Osteocyte (in vitro differentiated cells): ENCODE data around the gene TMEM164. TPM values are rescaled to one million over a fixed set of nuclear protein-coding genes. Genes with fewer than 3 reads are reported as not detected.
A peak's percentile ranks its signal among the peaks of the same experiment; 100 is the strongest.

Source experiments
- DNase-seq: peaks from one replicate; pipeline ENCODE4 v3.0.0; 2021; ENCODE audit warnings: mixed read lengths; ENCODE audit not compliant: unreplicated experiment; ENCODE audit errors: extremely low spot score
- H3K27ac Mint-ChIP-seq: one replicate; pipeline ENCODE4 v1.8.0; 2021; ENCODE audit warnings: mild to moderate bottlenecking, mixed read lengths; ENCODE audit not compliant: unreplicated experiment
- H3K27me3 Mint-ChIP-seq: one replicate; pipeline ENCODE4 v1.8.0; 2021; ENCODE audit warnings: mixed read lengths; ENCODE audit not compliant: unreplicated experiment
- H3K36me3 Mint-ChIP-seq: one replicate; pipeline ENCODE4 v1.8.0; 2021; ENCODE audit warnings: mixed read lengths; ENCODE audit not compliant: unreplicated experiment
- H3K4me1 Mint-ChIP-seq: one replicate; pipeline ENCODE4 v1.8.0; 2021; ENCODE audit warnings: mixed read lengths; ENCODE audit not compliant: unreplicated experiment
- H3K4me3 Mint-ChIP-seq: one replicate; pipeline ENCODE4 v1.8.0; 2021; ENCODE audit warnings: mild to moderate bottlenecking, moderate library complexity, mixed read lengths; ENCODE audit not compliant: unreplicated experiment
- H3K9me3 Mint-ChIP-seq: one replicate; pipeline ENCODE4 v1.8.0; 2021; ENCODE audit warnings: mixed read lengths; ENCODE audit not compliant: unreplicated experiment
- total RNA-seq: library from RNA; stranded (reverse); gene quantifications from 2 replicates; pipeline ENCODE4 v1.2.1, GENCODE V29; 2021
- TF ChIP-seq, protein P1 (sequence below): fragments of 200-600 bp; sonication (generic); IDR thresholded peaks from 2 replicates; pipeline ENCODE4 v1.5.0; 2021; ENCODE audit warnings: antibody characterized with exemption, mild to moderate bottlenecking, moderate library complexity

Gene TMEM164
- total RNA-seq, 1 donor from 2014 or later, result 12.9 TPM

DNA sequence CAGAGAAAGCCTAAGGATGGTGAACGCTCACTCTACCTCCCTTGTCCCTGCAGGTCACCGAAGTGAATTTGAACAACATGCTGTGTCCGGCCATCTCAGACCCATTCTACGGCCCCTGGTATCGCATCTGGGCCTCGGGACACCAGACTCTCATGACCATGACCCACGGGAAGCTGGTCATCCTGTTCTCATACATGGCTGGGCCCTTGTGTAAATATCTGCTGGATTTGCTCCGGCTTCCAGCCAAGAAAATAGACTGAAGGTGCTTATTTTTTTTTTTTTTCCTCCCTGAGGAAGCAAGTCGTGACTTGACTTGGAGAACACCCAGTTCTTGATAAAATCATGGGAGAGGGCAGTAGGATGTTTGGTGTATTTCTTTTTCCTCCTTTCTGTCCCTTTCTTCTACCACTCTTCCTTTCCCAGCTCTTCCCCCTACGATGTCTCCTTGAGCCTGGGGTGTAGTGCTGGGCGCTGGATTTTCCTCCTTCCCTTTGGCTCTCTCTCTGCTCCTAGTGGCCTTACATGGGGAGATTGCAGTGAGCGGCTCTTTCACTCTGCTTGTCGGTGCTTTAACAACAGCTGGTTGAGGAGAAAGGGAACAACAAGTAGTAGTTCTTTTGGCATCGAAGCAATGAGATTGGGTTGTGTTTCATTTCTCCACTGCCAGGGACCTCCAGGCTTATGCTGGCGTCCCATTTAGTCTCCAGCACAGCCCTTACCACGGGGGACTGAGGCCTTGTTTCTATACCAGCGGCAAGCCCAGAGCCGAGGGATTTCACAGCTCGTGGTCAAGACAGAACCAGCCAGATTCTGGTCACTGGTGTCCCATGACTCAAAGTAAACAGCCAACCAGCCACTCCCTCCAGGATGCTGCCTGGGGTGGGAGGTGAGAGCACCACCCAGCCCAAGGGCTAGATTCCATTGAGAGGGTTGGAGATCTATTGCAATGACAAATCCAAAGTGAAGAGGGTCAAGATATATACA, 170.6 kb downstream of the TMEM164 start:
- TF ChIP-seq, protein P1, sequence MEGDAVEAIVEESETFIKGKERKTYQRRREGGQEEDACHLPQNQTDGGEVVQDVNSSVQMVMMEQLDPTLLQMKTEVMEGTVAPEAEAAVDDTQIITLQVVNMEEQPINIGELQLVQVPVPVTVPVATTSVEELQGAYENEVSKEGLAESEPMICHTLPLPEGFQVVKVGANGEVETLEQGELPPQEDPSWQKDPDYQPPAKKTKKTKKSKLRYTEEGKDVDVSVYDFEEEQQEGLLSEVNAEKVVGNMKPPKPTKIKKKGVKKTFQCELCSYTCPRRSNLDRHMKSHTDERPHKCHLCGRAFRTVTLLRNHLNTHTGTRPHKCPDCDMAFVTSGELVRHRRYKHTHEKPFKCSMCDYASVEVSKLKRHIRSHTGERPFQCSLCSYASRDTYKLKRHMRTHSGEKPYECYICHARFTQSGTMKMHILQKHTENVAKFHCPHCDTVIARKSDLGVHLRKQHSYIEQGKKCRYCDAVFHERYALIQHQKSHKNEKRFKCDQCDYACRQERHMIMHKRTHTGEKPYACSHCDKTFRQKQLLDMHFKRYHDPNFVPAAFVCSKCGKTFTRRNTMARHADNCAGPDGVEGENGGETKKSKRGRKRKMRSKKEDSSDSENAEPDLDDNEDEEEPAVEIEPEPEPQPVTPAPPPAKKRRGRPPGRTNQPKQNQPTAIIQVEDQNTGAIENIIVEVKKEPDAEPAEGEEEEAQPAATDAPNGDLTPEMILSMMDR, result no peak
- peaks cover 21% of the 10 kb centered on the region for H3K4me1 Mint-ChIP-seq
- no peaks in the 10 kb centered on the region for H3K27me3 Mint-ChIP-seq
- no peaks in the 10 kb centered on the region for H3K9me3 Mint-ChIP-seq
- H3K27ac Mint-ChIP-seq, result peak overlapping the region; percentile 74
- H3K4me3 Mint-ChIP-seq, result no peak overlapping the region
- peak; percentile 66 for DNase-seq
- peaks cover 5% of the 10 kb centered on the region for H3K36me3 Mint-ChIP-seq

DNA sequence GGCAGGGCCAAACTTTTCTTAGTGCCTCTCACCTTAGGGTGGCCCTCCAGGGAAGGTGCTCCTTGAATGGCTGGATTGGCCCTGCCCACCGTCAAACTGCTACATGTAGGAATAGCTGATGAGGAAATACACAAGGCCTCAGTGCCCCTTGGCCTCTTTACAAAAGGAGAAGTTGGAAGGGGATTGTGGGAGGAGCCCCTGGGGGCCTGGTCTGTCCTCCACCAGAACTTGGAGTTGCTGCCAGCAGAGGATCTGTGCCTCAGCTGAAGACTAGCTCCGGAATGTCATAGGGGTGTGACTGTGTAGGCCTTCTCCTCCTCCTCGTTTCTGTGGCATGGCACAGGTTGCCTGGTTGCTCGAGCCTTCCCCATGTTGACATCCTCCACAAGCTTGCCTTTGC, 172.2 kb downstream of the TMEM164 start:
- no peaks in the 10 kb centered on the region for H3K27me3 Mint-ChIP-seq
- H3K9me3 Mint-ChIP-seq, result no peaks in the 10 kb centered on the region
- DNase-seq, result peak; percentile 42
- H3K4me3 Mint-ChIP-seq, result no peak overlapping the region
- TF ChIP-seq, protein P1, result no peak
- H3K36me3 Mint-ChIP-seq, result peaks cover 5% of the 10 kb centered on the region
- no peak overlapping the region for H3K27ac Mint-ChIP-seq
- H3K4me1 Mint-ChIP-seq, result peaks cover 19% of the 10 kb centered on the region

DNA sequence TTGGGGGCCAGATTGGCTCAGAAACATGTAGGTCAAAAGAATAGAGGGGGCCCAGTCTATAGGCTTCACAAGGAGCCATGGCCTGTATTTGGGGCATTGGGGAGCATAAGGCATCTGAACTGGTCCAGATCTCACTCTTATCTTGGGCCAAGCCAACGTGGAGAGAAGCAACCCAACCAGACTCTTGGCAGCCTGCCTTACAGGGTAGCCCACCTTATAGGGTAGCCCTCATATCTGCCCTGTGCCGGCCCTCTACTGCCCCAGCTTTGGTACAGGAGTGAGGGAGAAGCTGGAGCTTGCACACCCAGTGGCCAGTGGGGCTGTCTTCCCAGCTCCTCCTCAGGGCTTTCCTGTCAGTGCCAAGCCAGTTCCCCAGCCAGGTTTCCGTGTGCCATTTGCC, 172.8 kb downstream of the TMEM164 start:
- Mint-ChIP-seq H3K27ac (no peak overlapping the region), H3K4me3 (no peak overlapping the region), H3K36me3 (peaks cover 5% of the 10 kb centered on the region), H3K9me3 (no peaks in the 10 kb centered on the region), H3K4me1 (peaks cover 23% of the 10 kb centered on the region), H3K27me3 (no peaks in the 10 kb centered on the region)
- DNase-seq, result no peak
- TF ChIP-seq, protein P1, result no peak

DNA sequence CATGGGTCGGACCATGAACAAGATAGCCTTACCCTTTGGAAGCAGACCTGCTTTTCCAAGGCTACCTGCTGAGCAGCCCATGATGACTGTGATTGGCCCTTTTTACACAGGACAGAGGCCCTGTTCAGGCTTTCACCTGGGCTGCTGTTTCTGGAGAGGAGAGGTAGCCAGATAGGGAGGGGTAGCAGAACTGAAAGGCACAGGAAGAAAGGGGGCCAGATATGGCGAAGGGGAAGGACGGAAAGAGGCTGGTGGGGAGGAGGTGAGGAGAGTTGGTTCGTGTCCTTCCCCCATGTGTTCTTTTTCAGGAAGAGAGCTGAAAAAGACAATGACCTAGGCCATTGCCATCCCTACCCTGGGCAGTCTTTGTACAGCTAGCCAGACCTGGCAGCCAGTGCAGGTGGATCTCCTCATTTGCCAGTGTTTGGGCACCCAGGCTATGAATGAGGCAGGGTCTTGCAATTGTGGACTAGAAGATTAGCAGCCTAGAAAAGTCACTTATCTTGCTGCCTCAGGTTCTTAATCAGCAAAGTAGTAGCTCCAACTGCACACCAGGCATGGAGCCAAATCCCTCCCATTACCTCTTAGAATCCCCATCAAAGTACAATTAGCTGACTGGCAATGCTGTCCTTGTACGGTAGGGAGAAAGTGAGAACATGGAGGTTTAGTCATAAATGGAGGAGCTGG, 175.4 kb downstream of the TMEM164 start:
- H3K36me3 Mint-ChIP-seq, result peaks cover 5% of the 10 kb centered on the region
- H3K4me1 Mint-ChIP-seq, result peaks cover 32% of the 10 kb centered on the region
- TF ChIP-seq, protein P1, result no peak
- no peak overlapping the region for H3K27ac Mint-ChIP-seq
- no peaks in the 10 kb centered on the region for H3K9me3 Mint-ChIP-seq
- no peak overlapping the region for H3K4me3 Mint-ChIP-seq
- peak; percentile 59 for DNase-seq
- no peaks in the 10 kb centered on the region for H3K27me3 Mint-ChIP-seq
